PC-9 (cell line): ENCODE measurements around the gene ATP5PO.

Experiments used
- CTCF ChIP-seq: fragments of 200-600 bp; sonication (generic); conservative IDR thresholded peaks from 2 replicates; pipeline ENCODE4 v1.6.1; 2017; ENCODE audit warnings: mixed run types, antibody characterized with exemption, mild to moderate bottlenecking, moderate library complexity
- EZH2 ChIP-seq: fragments of 200-600 bp; sonication (generic); IDR thresholded peaks from 2 replicates; pipeline ENCODE4 v1.8.0; 2017; ENCODE audit warnings: antibody characterized with exemption, low read depth

GRCh38 chr21:33924766-33925100, 9.1 kb upstream of the ATP5PO start:
- TF ChIP-seq CTCF: no peak
- no peak for TF ChIP-seq EZH2
